Brain microvascular endothelial cell (primary cell): ENCODE results near the gene PPP2R2C.

ENCODE experiments used
- DNase-seq: peaks from one replicate; pipeline ENCODE4 v3.0.0-alpha.2; 2020
- H3K27ac ChIP-seq: fragments of 250-450 bp; sonication (Bioruptor Pico); 2 replicates; pipeline ENCODE4 v1.5.1; 2020; ENCODE audit warnings: mild to moderate bottlenecking, moderate library complexity
- H3K27me3 ChIP-seq: fragments of 250-450 bp; sonication (Bioruptor Pico); replicated peaks from 2 replicates; pipeline ENCODE4 v1.5.1; 2020; ENCODE audit warnings: mild to moderate bottlenecking
- H3K36me3 ChIP-seq: fragments of 250-450 bp; sonication (Bioruptor Pico); replicated peaks from 2 replicates; pipeline ENCODE4 v1.5.1; 2020; ENCODE audit warnings: mild to moderate bottlenecking
- H3K4me3 ChIP-seq: 2 replicates; pipeline ENCODE4 v1.5.1; 2011; ENCODE audit warnings: low read depth, mild to moderate bottlenecking, control low read depth, low read length, moderate library complexity
- CTCF ChIP-seq: IDR thresholded peaks from 2 replicates; pipeline ENCODE4 v1.5.1; 2011; ENCODE audit warnings: low read depth, mild to moderate bottlenecking, moderate library complexity, low read length, control low read depth, inconsistent platforms; ENCODE audit errors: missing control alignments
- in situ Hi-C: cut with HindIII; loops from 2 replicates; pipeline ENCODE4 v1.10.0; 2017; ENCODE audit warnings: low sequenced_read_pairs, low pct_ligation_motif_present

PPP2R2C gene

GRCh38 chr4:6449335-6449734 lies 23.1 kb downstream of the PPP2R2C start:
- no peak overlapping the region for H3K27ac ChIP-seq
- no peak for TF ChIP-seq CTCF
- DNase-seq = no peak
- no peak overlapping the region for H3K4me3 ChIP-seq
- no peaks in the 10 kb centered on the region for H3K36me3 ChIP-seq
- peaks cover 9% of the 10 kb centered on the region for H3K27me3 ChIP-seq
- in situ Hi-C loops = no loop called here

- H3K27me3 ChIP-seq = peaks cover 9% of the 10 kb centered on the region
- H3K36me3 ChIP-seq = no peaks in the 10 kb centered on the region
- in situ Hi-C loops = no loop called here
- H3K27ac ChIP-seq = no peak overlapping the region
- DNase-seq = no peak
- TF ChIP-seq CTCF = no peak
- no peak overlapping the region for H3K4me3 ChIP-seq
Observed at GRCh38 chr4:6448476-6449170, 23.8 kb downstream of the PPP2R2C start.

GRCh38 chr4:6447672-6448171 lies 24.7 kb downstream of the PPP2R2C start:
- no peaks in the 10 kb centered on the region for H3K36me3 ChIP-seq
- H3K4me3 ChIP-seq = no peak overlapping the region
- no peak overlapping the region for H3K27ac ChIP-seq
- no peak for TF ChIP-seq CTCF
- H3K27me3 ChIP-seq = peaks cover 9% of the 10 kb centered on the region
- DNase-seq = no peak
- in situ Hi-C loops = no loop called here

- no peaks in the 10 kb centered on the region for H3K36me3 ChIP-seq
- peaks cover 9% of the 10 kb centered on the region for H3K27me3 ChIP-seq
- TF ChIP-seq CTCF = no peak
- no peak overlapping the region for H3K4me3 ChIP-seq
- DNase-seq = no peak
- in situ Hi-C loops = no loop called here
- H3K27ac ChIP-seq = no peak overlapping the region
Observed at GRCh38 chr4:6446538-6447451, 25.6 kb downstream of the PPP2R2C start.

- in situ Hi-C loops = no loop called here
- Histone ChIP-seq H3K27me3 (peaks cover 9% of the 10 kb centered on the region), H3K36me3 (no peaks in the 10 kb centered on the region), H3K4me3 (no peak overlapping the region), H3K27ac (no peak overlapping the region)
- no peak for DNase-seq
- TF ChIP-seq CTCF = no peak
Observed at GRCh38 chr4:6446130-6446482, 26.3 kb downstream of the PPP2R2C start.
